NCI-H748 treated with DMSO at 0.1 percent for 48 hours (cell line): ENCODE results near the gene TRAPPC6A.
A peak's percentile ranks its signal among the peaks of the same experiment; 100 is the strongest.

Experiments
- DNase-seq: peaks from one replicate; lab custom pipeline; 2025; lab: John Stamatoyannopoulos, UW

Gene TRAPPC6A

GRCh38 chr19:45184115-45184514, 6.1 kb upstream of the TRAPPC6A start:
- DNase-seq: no peak

GRCh38 chr19:45182758-45183157, 4.7 kb upstream of the TRAPPC6A start:
- DNase-seq: no peak

- no peak for DNase-seq
These were observed 2.9 kb upstream of the TRAPPC6A start for GRCh38 chr19:45180936-45181335.

- no peak for DNase-seq
These were observed 1.9 kb upstream of the TRAPPC6A start for GRCh38 chr19:45179892-45180370.

GRCh38 chr19:45179072-45179891, 1.2 kb upstream of the TRAPPC6A start:
- no peak for DNase-seq

- peak; percentile 100 for DNase-seq
These were observed 430 bp upstream of the TRAPPC6A start, which contains the start of gene BLOC1S3 for GRCh38 chr19:45178262-45179071. Gene BLOC1S3 (plus strand): TSS chr19:45178784. CDS start chr19:45179297, 513 bp downstream.

GRCh38 chr19:45175515-45176345, 2.3 kb downstream of the TRAPPC6A start:
- no peak for DNase-seq

GRCh38 chr19:45173816-45174215, 4.2 kb downstream of the TRAPPC6A start:
- DNase-seq: no peak

- no peak for DNase-seq
These were observed 5.3 kb downstream of the TRAPPC6A start for GRCh38 chr19:45172611-45173208.

GRCh38 chr19:45172173-45172572, 5.9 kb downstream of the TRAPPC6A start:
- no peak for DNase-seq

GRCh38 chr19:45171211-45171623, 6.8 kb downstream of the TRAPPC6A start:
- no peak for DNase-seq

GRCh38 chr19:45170146-45171106, 7.6 kb downstream of the TRAPPC6A start:
- DNase-seq: no peak

GRCh38 chr19:45169602-45170001, 8.4 kb downstream of the TRAPPC6A start:
- DNase-seq: no peak

- no peak for DNase-seq
These were observed 9.2 kb downstream of the TRAPPC6A start for GRCh38 chr19:45168767-45169351.

- DNase-seq: no peak
These were observed 11.2 kb downstream of the TRAPPC6A start for GRCh38 chr19:45166723-45167252.

- DNase-seq: no peak
These were observed 13.3 kb downstream of the TRAPPC6A start for GRCh38 chr19:45164577-45165335.

- no peak for DNase-seq
These were observed 14.1 kb downstream of the TRAPPC6A start for GRCh38 chr19:45163751-45164460.

GRCh38 chr19:45163156-45163555, 14.9 kb downstream of the TRAPPC6A start:
- DNase-seq: no peak
